ENCODE measurements around the gene ENOX1. TPM values are rescaled to one million over a fixed set of nuclear protein-coding genes. Genes with fewer than 3 reads are reported as not detected.

Gene ENOX1
- total and polyA plus RNA-seq, 2 of the 8 experiments (the other 6 are each of a cell fraction or from before 2014, with no cell fraction given): 0.23 to 0.37 TPM

DNA sequence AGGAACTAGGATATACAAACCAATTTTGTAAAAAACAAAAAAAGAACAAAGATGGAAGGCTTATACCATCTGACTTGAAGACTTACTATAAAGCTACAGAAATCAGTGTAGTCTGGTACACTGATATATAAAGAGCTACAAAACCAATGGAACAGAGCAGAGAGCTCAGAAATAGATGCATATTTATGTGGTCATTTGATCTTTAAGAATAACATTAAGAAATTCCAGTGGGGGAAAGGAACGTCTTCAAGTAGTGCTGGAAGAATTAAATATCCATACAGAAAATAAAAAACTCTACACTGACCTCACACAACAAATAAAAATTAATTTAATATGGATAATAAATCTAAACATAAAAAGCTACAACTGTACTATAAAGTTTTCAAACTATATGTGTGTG is 317.0 kb downstream of the ENOX1 start (continued):
- TF ChIP-seq, protein P1, sequence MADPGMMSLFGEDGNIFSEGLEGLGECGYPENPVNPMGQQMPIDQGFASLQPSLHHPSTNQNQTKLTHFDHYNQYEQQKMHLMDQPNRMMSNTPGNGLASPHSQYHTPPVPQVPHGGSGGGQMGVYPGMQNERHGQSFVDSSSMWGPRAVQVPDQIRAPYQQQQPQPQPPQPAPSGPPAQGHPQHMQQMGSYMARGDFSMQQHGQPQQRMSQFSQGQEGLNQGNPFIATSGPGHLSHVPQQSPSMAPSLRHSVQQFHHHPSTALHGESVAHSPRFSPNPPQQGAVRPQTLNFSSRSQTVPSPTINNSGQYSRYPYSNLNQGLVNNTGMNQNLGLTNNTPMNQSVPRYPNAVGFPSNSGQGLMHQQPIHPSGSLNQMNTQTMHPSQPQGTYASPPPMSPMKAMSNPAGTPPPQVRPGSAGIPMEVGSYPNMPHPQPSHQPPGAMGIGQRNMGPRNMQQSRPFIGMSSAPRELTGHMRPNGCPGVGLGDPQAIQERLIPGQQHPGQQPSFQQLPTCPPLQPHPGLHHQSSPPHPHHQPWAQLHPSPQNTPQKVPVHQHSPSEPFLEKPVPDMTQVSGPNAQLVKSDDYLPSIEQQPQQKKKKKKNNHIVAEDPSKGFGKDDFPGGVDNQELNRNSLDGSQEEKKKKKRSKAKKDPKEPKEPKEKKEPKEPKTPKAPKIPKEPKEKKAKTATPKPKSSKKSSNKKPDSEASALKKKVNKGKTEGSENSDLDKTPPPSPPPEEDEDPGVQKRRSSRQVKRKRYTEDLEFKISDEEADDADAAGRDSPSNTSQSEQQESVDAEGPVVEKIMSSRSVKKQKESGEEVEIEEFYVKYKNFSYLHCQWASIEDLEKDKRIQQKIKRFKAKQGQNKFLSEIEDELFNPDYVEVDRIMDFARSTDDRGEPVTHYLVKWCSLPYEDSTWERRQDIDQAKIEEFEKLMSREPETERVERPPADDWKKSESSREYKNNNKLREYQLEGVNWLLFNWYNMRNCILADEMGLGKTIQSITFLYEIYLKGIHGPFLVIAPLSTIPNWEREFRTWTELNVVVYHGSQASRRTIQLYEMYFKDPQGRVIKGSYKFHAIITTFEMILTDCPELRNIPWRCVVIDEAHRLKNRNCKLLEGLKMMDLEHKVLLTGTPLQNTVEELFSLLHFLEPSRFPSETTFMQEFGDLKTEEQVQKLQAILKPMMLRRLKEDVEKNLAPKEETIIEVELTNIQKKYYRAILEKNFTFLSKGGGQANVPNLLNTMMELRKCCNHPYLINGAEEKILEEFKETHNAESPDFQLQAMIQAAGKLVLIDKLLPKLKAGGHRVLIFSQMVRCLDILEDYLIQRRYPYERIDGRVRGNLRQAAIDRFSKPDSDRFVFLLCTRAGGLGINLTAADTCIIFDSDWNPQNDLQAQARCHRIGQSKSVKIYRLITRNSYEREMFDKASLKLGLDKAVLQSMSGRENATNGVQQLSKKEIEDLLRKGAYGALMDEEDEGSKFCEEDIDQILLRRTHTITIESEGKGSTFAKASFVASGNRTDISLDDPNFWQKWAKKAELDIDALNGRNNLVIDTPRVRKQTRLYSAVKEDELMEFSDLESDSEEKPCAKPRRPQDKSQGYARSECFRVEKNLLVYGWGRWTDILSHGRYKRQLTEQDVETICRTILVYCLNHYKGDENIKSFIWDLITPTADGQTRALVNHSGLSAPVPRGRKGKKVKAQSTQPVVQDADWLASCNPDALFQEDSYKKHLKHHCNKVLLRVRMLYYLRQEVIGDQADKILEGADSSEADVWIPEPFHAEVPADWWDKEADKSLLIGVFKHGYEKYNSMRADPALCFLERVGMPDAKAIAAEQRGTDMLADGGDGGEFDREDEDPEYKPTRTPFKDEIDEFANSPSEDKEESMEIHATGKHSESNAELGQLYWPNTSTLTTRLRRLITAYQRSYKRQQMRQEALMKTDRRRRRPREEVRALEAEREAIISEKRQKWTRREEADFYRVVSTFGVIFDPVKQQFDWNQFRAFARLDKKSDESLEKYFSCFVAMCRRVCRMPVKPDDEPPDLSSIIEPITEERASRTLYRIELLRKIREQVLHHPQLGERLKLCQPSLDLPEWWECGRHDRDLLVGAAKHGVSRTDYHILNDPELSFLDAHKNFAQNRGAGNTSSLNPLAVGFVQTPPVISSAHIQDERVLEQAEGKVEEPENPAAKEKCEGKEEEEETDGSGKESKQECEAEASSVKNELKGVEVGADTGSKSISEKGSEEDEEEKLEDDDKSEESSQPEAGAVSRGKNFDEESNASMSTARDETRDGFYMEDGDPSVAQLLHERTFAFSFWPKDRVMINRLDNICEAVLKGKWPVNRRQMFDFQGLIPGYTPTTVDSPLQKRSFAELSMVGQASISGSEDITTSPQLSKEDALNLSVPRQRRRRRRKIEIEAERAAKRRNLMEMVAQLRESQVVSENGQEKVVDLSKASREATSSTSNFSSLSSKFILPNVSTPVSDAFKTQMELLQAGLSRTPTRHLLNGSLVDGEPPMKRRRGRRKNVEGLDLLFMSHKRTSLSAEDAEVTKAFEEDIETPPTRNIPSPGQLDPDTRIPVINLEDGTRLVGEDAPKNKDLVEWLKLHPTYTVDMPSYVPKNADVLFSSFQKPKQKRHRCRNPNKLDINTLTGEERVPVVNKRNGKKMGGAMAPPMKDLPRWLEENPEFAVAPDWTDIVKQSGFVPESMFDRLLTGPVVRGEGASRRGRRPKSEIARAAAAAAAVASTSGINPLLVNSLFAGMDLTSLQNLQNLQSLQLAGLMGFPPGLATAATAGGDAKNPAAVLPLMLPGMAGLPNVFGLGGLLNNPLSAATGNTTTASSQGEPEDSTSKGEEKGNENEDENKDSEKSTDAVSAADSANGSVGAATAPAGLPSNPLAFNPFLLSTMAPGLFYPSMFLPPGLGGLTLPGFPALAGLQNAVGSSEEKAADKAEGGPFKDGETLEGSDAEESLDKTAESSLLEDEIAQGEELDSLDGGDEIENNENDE (IDR thresholded peaks at IDR 0.05; ENCODE audit: insufficient replicate concordance, low read length): no peak
- TF ChIP-seq CBX5 (IDR thresholded peaks at IDR 0.05; ENCODE audit: low read depth, low read length) (no peak), FOSL1 (IDR thresholded peaks at IDR 0.05; ENCODE audit: insufficient read depth, low read depth, low read length) (no peak), CHD1 (IDR thresholded peaks at IDR 0.05; ENCODE audit: low read depth, low read length) (no peak), SP4 (IDR thresholded peaks at IDR 0.05; ENCODE audit: low read length) (no peak), CEBPB (IDR thresholded peaks at IDR 0.05; ENCODE audit: low read depth, low read length) (no peak)
- TF ChIP-seq, protein P2, sequence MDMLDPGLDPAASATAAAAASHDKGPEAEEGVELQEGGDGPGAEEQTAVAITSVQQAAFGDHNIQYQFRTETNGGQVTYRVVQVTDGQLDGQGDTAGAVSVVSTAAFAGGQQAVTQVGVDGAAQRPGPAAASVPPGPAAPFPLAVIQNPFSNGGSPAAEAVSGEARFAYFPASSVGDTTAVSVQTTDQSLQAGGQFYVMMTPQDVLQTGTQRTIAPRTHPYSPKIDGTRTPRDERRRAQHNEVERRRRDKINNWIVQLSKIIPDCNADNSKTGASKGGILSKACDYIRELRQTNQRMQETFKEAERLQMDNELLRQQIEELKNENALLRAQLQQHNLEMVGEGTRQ (IDR thresholded peaks at IDR 0.05; ENCODE audit: low read length): no peak
- TF ChIP-seq, protein P3, sequence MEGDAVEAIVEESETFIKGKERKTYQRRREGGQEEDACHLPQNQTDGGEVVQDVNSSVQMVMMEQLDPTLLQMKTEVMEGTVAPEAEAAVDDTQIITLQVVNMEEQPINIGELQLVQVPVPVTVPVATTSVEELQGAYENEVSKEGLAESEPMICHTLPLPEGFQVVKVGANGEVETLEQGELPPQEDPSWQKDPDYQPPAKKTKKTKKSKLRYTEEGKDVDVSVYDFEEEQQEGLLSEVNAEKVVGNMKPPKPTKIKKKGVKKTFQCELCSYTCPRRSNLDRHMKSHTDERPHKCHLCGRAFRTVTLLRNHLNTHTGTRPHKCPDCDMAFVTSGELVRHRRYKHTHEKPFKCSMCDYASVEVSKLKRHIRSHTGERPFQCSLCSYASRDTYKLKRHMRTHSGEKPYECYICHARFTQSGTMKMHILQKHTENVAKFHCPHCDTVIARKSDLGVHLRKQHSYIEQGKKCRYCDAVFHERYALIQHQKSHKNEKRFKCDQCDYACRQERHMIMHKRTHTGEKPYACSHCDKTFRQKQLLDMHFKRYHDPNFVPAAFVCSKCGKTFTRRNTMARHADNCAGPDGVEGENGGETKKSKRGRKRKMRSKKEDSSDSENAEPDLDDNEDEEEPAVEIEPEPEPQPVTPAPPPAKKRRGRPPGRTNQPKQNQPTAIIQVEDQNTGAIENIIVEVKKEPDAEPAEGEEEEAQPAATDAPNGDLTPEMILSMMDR (IDR thresholded peaks at IDR 0.05; ENCODE audit: control extremely low read depth in 1 of 3, insufficient read depth in 1 of 3, low read depth in 1 of 3, low read length in 3 of 3): no peak

All from H1 (cell line).